GM18511 (cell line): ENCODE data around the gene GABRB1.

ENCODE experiments used
- ATAC-seq: cut with Tn5 transposase; IDR thresholded peaks from one replicate; pipeline ENCODE4 v1.9.1; 2021; ENCODE audit warnings: mild to moderate bottlenecking, moderate library complexity; ENCODE audit not compliant: unreplicated experiment

The GABRB1 gene

GRCh38 chr4:47045261-47045660 is 13.9 kb downstream of the GABRB1 start:
- no peak for ATAC-seq

- no peak for ATAC-seq
Measured at GRCh38 chr4:47049347-47049746, 18.0 kb downstream of the GABRB1 start.

DNA sequence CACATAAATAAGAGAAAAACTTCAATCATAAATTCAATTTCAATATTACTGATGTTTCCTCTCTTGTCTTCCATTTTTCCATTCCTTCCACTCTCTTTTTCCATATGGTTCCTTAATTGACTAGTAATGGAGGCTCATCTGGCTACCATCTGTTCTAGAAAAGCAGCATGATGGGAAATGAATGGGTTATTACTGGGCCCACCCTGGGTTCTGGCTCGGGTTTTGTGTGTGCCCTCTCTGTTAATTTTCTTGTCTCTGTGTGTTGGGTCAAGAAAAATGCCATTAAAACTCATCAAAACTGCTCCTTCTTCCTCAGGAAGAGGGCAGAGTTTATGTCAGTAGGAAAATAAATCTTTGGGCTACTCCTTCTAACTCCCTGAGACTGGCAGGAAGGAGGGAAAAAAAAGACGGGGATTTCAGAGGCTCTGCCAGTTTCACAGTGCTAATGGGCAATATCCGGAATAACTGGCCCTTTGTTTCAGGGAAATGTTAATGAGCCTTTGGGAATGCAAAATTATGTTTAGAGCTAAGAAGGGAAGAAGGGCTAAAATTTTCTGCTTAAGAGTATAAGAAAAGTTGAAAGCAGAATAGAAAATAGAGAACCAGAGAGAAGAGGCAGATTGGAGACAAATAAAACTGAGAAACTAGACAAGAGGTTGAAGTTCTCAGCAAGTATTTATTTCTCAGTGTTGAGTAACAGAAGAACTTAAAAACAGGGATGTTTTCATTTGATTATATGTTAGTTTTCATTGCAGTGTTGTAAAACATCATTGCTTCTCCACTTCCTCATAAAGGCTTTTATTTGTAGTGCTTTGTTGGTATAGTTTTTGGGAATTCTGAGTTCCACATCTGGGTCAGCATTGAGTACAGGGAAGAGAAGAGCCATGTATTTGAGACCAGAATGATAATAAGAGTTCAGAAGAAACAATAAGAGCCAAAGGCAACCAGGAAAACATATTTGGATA is 19.7 kb downstream of the GABRB1 start:
- no peak for ATAC-seq

DNA sequence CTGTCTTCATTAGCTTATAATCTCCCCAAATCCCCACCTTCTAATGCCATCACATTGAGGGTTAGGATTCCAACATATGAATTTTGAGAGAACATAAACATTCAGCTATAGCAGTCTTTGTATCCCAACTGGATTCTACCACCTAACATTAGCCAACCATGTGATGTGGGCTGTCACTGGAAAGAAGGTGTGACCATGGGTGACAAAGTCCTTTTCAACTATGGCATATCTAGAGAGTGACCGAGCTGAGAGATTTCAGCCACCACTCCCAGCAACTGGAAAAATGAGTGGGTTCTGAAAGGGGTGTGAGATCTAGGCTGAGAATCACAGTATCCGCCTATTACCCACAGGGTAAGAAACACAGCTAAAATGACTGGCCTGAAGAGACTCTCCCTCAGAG is 22.1 kb downstream of the GABRB1 start:
- ATAC-seq: no peak

GRCh38 chr4:47054130-47054529 is 22.8 kb downstream of the GABRB1 start:
- no peak for ATAC-seq

- no peak for ATAC-seq
Measured at GRCh38 chr4:47057991-47058390, 26.6 kb downstream of the GABRB1 start.

DNA sequence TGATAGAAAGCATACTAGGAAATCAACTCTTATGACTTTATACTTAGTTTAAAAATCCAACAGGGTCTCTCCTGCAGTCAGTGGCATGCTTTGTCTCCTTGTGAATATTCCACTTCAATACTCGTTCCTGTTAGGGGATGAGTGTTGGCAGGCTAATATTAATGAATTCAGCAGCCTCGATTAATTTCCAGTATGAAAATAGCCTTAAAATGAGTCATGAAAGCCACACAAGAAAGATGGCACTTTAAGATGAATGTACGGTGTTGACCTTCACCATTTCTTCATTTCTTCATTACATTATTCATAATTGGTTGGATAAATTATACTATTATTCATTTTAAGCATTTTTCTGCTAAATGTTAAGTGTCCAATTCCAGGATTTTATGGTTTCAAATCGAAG is 29.2 kb downstream of the GABRB1 start:
- no peak for ATAC-seq

DNA sequence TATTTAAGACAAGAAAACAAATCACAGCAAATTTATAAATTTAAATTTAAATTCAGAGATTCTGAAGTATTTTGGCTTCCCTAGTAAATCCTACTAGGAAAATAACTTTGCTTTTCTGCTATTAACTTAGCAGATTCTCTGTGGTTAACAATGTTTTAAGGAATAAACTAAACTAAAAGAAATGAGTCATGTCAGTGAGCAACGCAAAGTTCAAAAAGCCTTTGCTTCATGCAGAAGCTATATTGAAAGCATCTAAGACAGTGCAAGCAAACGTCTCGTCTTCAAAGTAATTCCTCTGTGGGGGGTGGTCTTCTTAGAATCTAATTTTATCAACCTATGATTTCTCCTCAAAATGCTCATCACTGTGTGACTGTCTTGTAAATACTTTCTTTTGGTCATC is 30.1 kb downstream of the GABRB1 start:
- ATAC-seq: no peak

GRCh38 chr4:47065051-47065481 is 33.7 kb downstream of the GABRB1 start:
- no peak for ATAC-seq

DNA sequence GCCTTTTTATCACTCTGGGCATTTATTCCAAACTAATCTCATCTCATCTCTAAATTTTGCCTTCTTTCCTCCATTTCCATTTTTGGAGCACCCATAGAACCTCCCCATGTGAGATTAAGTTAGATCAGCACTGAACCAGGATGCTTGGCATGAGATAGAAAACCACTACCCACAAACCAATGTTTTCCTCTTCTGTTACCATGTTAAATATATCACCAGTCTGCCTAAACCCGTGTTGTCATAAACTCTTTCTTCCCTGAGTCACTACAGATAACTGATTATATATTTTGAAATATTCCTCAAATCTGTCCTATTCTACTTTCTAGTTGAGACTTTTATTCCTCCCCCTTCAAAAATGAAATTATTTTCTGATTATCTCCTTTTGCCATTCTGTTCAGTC is 37.6 kb downstream of the GABRB1 start:
- no peak for ATAC-seq

DNA sequence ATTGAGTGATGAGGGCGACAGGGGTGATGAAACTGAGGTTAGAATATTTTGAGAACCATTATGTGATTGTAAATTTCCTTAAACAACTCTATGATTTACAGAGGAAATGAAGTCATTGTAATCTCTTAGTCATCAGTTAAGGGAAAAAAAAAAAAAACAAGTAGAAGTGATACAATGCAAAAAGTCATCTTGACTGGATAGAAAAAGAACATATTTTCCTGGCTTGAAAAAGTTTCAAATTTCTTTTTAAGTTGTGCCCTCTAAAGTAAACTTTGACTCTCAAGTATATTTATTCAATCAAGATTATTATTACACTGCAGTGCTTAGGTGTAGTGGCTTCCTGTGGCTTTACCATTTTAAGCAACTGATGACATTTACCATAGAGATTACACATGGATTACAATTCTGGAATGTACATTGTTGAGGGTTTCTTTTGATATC is 40.6 kb downstream of the GABRB1 start:
- ATAC-seq: no peak

GRCh38 chr4:47073647-47074046 is 42.3 kb downstream of the GABRB1 start:
- no peak for ATAC-seq

- no peak for ATAC-seq
Measured at GRCh38 chr4:47074816-47075215, 43.4 kb downstream of the GABRB1 start.

- ATAC-seq: no peak
Measured at GRCh38 chr4:47075262-47075661, 43.9 kb downstream of the GABRB1 start.

GRCh38 chr4:47075919-47076318 is 44.6 kb downstream of the GABRB1 start:
- ATAC-seq: no peak

GRCh38 chr4:47084111-47084510 is 52.7 kb downstream of the GABRB1 start:
- ATAC-seq: no peak

DNA sequence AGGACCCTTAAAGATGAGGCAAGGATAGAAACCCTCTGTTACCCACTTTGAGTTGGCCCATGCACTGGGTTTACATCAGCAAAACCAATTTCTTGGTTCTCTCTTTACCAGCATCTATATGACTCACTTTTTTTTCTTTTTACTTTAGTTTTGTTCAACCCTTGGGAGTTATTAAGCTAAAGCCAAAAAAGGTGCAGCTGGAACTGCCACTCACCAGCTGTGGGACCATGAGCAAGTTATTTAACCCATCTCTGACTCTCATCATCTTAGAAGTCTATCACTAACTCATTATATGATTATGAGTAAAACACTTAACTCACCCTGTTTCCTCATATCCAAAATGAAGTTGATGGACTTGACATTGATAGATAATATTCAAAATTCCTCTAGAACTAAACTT is 53.4 kb downstream of the GABRB1 start:
- ATAC-seq: no peak

GRCh38 chr4:47088298-47088697 is 56.9 kb downstream of the GABRB1 start:
- no peak for ATAC-seq

DNA sequence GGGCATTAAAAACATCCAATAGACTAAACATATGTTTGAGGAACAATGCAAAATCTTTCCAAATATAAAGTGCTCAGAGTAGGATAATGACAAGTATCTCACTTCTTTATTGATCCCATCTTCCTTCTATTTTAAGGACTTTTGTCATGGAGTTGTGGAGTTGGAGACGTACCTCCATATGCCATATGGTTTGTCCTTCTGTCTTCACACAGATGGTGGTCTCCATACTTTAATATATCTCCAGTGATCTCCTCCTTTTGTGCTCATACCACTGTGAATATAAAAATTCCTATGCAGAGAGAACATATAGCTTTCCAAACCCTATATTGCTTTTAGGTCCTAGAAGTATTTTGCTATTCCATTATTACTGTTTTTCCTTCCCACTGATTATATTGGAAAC is 64.5 kb downstream of the GABRB1 start:
- ATAC-seq: no peak

GRCh38 chr4:47101453-47101852 is 70.1 kb downstream of the GABRB1 start:
- no peak for ATAC-seq

- ATAC-seq: no peak
Measured at GRCh38 chr4:47104986-47105385, 73.6 kb downstream of the GABRB1 start.

DNA sequence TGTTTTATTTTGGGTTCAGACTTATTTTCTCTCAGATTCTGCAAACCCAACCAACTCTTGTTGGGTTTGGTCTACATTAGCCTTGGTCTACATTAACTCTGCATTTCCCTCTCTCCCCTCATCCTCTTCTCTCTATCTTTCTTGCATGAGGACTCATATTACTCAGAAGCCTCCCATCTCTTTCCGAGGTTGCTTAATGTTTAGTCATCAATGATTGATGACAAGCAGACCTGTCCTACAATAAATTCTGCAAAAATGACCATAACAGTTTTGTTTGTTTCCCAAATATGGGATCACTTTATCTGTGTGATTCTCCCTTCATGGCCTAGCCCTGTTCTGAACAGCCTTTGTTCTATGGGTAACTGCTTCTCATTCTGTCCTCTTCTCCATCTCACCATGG is 75.2 kb downstream of the GABRB1 start:
- ATAC-seq: no peak

- no peak for ATAC-seq
Measured at GRCh38 chr4:47109379-47109778, 78.0 kb downstream of the GABRB1 start.
